Central memory CD4-positive, alpha-beta T cell (primary cell): ENCODE measurements around the gene AFAP1.

ENCODE experiments used
- DNase-seq: peaks from one replicate; pipeline ENCODE4 v3.0.0; 2022

AFAP1 gene

GRCh38 chr4:7710576-7711306 is 228.9 kb downstream of the AFAP1 start:
- DNase-seq, result no peak

GRCh38 chr4:7710126-7710525 is 229.5 kb downstream of the AFAP1 start:
- no peak for DNase-seq

GRCh38 chr4:7709431-7709830 is 230.2 kb downstream of the AFAP1 start:
- no peak for DNase-seq

- no peak for DNase-seq
These were observed 230.7 kb downstream of the AFAP1 start for GRCh38 chr4:7708981-7709380.
